ENCODE data around the gene MGST1.
"Not testable (repeated sequence)": the region's sequence is repeated elsewhere in the genome, so short reads cannot be mapped to it uniquely, and the experiment has no call there.

Gene MGST1

GRCh38 chr12:16382652-16383312, 35.3 kb downstream of the MGST1 start:
- not testable (repeated sequence) for H3K9me3 ChIP-seq (ENCODE audit: control insufficient read depth in 1 of 2, low read length in 2 of 2); H3K27ac ChIP-seq (ENCODE audit: low read depth, low read length); H3K4me1 ChIP-seq (ENCODE audit: control insufficient read depth in 1 of 2, insufficient read depth in 2 of 2, low read length in 2 of 2); H3K36me3 ChIP-seq (ENCODE audit: control insufficient read depth in 1 of 2, insufficient read depth in 2 of 2, low read length in 2 of 2); H3K9ac ChIP-seq (ENCODE audit: low read depth in 1 of 2, low read length in 2 of 2); H3K27me3 ChIP-seq (ENCODE audit: control insufficient read depth in 1 of 2, insufficient read depth in 2 of 2, low read length in 2 of 2)
- peak overlapping the region in 1 of 2 donors; percentile 58 for H3K4me3 ChIP-seq (ENCODE audit: low read depth in 1 of 2, low read length in 2 of 2)

DNA sequence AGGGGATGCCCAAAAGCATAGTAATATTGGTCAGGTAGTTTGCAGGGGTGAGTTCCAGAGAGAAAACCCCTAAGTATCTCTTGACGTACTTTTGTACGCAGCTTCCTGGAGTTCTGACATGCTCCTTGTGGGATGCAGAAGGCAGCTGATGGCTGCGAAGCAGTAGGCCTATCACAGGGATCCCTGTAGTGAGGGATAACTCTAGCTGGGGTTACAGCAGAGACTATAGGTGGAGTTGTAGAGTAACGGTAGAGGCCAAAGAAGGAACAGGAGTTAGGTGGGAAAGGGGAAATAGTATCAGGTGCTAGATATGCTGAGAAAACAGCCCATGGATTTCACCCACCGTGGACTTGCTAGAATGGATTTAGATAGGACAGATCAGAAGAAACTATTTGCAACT, 37.3 kb downstream of the MGST1 start:
- Histone ChIP-seq H3K27me3 (ENCODE audit: control insufficient read depth in 1 of 2, insufficient read depth in 2 of 2, low read length in 2 of 2) (no peaks in the 10 kb centered on the region), H3K27ac (ENCODE audit: low read depth, low read length) (no peak overlapping the region), H3K9ac (ENCODE audit: low read depth in 1 of 2, low read length in 2 of 2) (no peak overlapping the region), H3K36me3 (ENCODE audit: control insufficient read depth in 1 of 2, insufficient read depth in 2 of 2, low read length in 2 of 2) (no peaks in the 10 kb centered on the region), H3K4me1 (ENCODE audit: control insufficient read depth in 1 of 2, insufficient read depth in 2 of 2, low read length in 2 of 2) (no peaks in the 10 kb centered on the region), H3K4me3 (ENCODE audit: low read depth in 1 of 2, low read length in 2 of 2) (no peak overlapping the region), H3K9me3 (ENCODE audit: control insufficient read depth in 1 of 2, low read length in 2 of 2) (no peaks in the 10 kb centered on the region)

GRCh38 chr12:16385782-16386646, 38.6 kb downstream of the MGST1 start:
- no peak overlapping the region for H3K4me3 ChIP-seq (ENCODE audit: low read depth in 1 of 2, low read length in 2 of 2)
- H3K9ac ChIP-seq (ENCODE audit: low read depth in 1 of 2, low read length in 2 of 2): no peak overlapping the region
- H3K36me3 ChIP-seq (ENCODE audit: control insufficient read depth in 1 of 2, insufficient read depth in 2 of 2, low read length in 2 of 2): no peaks in the 10 kb centered on the region

GRCh38 chr12:16387919-16388318, 40.5 kb downstream of the MGST1 start:
- Histone ChIP-seq H3K27me3 (ENCODE audit: control insufficient read depth in 1 of 2, insufficient read depth in 2 of 2, low read length in 2 of 2) (no peaks in the 10 kb centered on the region), H3K4me3 (ENCODE audit: low read depth in 1 of 2, low read length in 2 of 2) (no peak overlapping the region), H3K4me1 (ENCODE audit: control insufficient read depth in 1 of 2, insufficient read depth in 2 of 2, low read length in 2 of 2) (no peaks in the 10 kb centered on the region), H3K27ac (ENCODE audit: low read depth, low read length) (no peak overlapping the region), H3K9me3 (ENCODE audit: control insufficient read depth in 1 of 2, low read length in 2 of 2) (peaks cover 0 to under 1% of the 10 kb centered on the region in 2 donors), H3K36me3 (ENCODE audit: control insufficient read depth in 1 of 2, insufficient read depth in 2 of 2, low read length in 2 of 2) (no peaks in the 10 kb centered on the region), H3K9ac (ENCODE audit: low read depth in 1 of 2, low read length in 2 of 2) (no peak overlapping the region)

More at GRCh38 chr12:16385782-16386646, 38.6 kb downstream of the MGST1 start:
- Histone ChIP-seq H3K9me3 (ENCODE audit: control insufficient read depth in 1 of 2, low read length in 2 of 2) (no peaks in the 10 kb centered on the region), H3K4me1 (ENCODE audit: control insufficient read depth in 1 of 2, insufficient read depth in 2 of 2, low read length in 2 of 2) (no peaks in the 10 kb centered on the region), H3K27me3 (ENCODE audit: control insufficient read depth in 1 of 2, insufficient read depth in 2 of 2, low read length in 2 of 2) (no peaks in the 10 kb centered on the region), H3K27ac (ENCODE audit: low read depth, low read length) (no peak overlapping the region)

DNA sequence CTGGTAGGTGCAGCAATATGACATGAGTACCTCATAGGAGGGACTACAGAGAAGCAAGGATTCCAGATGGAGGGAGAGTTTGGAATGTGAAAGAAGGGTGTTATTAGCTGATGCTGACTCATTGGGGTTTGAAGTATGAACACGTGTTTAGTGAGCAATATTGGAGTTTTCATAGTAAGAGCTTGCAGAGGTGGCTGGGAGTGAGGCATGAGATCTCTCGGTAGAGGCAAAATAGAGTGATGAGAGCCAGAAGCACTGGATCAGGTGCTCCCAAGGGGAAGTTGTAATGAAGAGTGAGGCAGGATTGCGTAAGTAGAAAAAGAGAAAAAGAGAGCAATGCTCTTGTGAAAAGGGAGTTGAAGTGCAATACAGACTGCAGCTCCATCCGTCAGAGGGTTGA, 42.1 kb downstream of the MGST1 start:
- Histone ChIP-seq H3K9me3 (ENCODE audit: control insufficient read depth in 1 of 2, low read length in 2 of 2) (peaks cover 3 to 7% of the 10 kb centered on the region in 2 donors), H3K4me1 (ENCODE audit: control insufficient read depth in 1 of 2, insufficient read depth in 2 of 2, low read length in 2 of 2) (no peaks in the 10 kb centered on the region), H3K9ac (ENCODE audit: low read depth in 1 of 2, low read length in 2 of 2) (no peak overlapping the region), H3K27ac (ENCODE audit: low read depth, low read length) (no peak overlapping the region), H3K36me3 (ENCODE audit: control insufficient read depth in 1 of 2, insufficient read depth in 2 of 2, low read length in 2 of 2) (no peaks in the 10 kb centered on the region), H3K27me3 (ENCODE audit: control insufficient read depth in 1 of 2, insufficient read depth in 2 of 2, low read length in 2 of 2) (no peaks in the 10 kb centered on the region), H3K4me3 (ENCODE audit: low read depth in 1 of 2, low read length in 2 of 2) (no peak overlapping the region)

- Histone ChIP-seq H3K27me3 (ENCODE audit: control insufficient read depth in 1 of 2, insufficient read depth in 2 of 2, low read length in 2 of 2) (no peaks in the 10 kb centered on the region), H3K9me3 (ENCODE audit: control insufficient read depth in 1 of 2, low read length in 2 of 2) (peaks cover 3 to 7% of the 10 kb centered on the region in 2 donors), H3K9ac (ENCODE audit: low read depth in 1 of 2, low read length in 2 of 2) (no peak overlapping the region), H3K4me1 (ENCODE audit: control insufficient read depth in 1 of 2, insufficient read depth in 2 of 2, low read length in 2 of 2) (no peaks in the 10 kb centered on the region), H3K36me3 (ENCODE audit: control insufficient read depth in 1 of 2, insufficient read depth in 2 of 2, low read length in 2 of 2) (no peaks in the 10 kb centered on the region), H3K4me3 (ENCODE audit: low read depth in 1 of 2, low read length in 2 of 2) (no peak overlapping the region), H3K27ac (ENCODE audit: low read depth, low read length) (no peak overlapping the region)
These were observed 45.5 kb downstream of the MGST1 start for GRCh38 chr12:16392846-16393535.

DNA sequence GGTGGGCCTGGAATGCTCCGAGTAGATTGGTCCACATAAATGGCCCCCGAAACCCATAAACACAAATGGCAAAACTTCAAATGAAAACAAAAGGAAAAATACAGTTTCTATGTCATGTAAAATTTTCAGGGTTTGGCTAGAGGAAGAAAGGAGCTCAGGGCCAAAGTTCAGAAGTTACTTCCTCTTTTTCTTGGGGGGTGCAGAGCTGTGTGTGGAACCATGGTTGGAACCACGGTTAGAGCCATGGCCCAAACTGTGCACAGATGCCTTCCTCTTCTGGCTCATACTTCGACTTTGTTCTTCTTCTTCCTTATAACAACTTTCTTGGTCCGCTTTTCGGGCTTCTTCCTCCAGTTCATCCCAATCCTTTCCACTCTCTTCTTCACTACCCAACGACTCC, 51.7 kb downstream of the MGST1 start:
- peaks cover 0 to under 1% of the 10 kb centered on the region in 2 donors for H3K9me3 ChIP-seq (ENCODE audit: control insufficient read depth in 1 of 2, low read length in 2 of 2)
- H3K36me3 ChIP-seq (ENCODE audit: control insufficient read depth in 1 of 2, insufficient read depth in 2 of 2, low read length in 2 of 2): no peaks in the 10 kb centered on the region
- no peak overlapping the region for H3K27ac ChIP-seq (ENCODE audit: low read depth, low read length)
- H3K9ac ChIP-seq (ENCODE audit: low read depth in 1 of 2, low read length in 2 of 2): no peak overlapping the region
- no peaks in the 10 kb centered on the region for H3K4me1 ChIP-seq (ENCODE audit: control insufficient read depth in 1 of 2, insufficient read depth in 2 of 2, low read length in 2 of 2)
- no peak overlapping the region for H3K4me3 ChIP-seq (ENCODE audit: low read depth in 1 of 2, low read length in 2 of 2)
- no peaks in the 10 kb centered on the region for H3K27me3 ChIP-seq (ENCODE audit: control insufficient read depth in 1 of 2, insufficient read depth in 2 of 2, low read length in 2 of 2)

GRCh38 chr12:16401835-16402234, 54.4 kb downstream of the MGST1 start:
- not testable (repeated sequence) for H3K4me3 ChIP-seq (ENCODE audit: low read depth in 1 of 2, low read length in 2 of 2); H3K9ac ChIP-seq (ENCODE audit: low read depth in 1 of 2, low read length in 2 of 2); H3K36me3 ChIP-seq (ENCODE audit: control insufficient read depth in 1 of 2, insufficient read depth in 2 of 2, low read length in 2 of 2); H3K9me3 ChIP-seq (ENCODE audit: control insufficient read depth in 1 of 2, low read length in 2 of 2); H3K27me3 ChIP-seq (ENCODE audit: control insufficient read depth in 1 of 2, insufficient read depth in 2 of 2, low read length in 2 of 2); H3K4me1 ChIP-seq (ENCODE audit: control insufficient read depth in 1 of 2, insufficient read depth in 2 of 2, low read length in 2 of 2); H3K27ac ChIP-seq (ENCODE audit: low read depth, low read length)

- Histone ChIP-seq H3K36me3 (ENCODE audit: control insufficient read depth in 1 of 2, insufficient read depth in 2 of 2, low read length in 2 of 2) (no peaks in the 10 kb centered on the region), H3K4me3 (ENCODE audit: low read depth in 1 of 2, low read length in 2 of 2) (no peak overlapping the region), H3K4me1 (ENCODE audit: control insufficient read depth in 1 of 2, insufficient read depth in 2 of 2, low read length in 2 of 2) (no peaks in the 10 kb centered on the region), H3K27me3 (ENCODE audit: control insufficient read depth in 1 of 2, insufficient read depth in 2 of 2, low read length in 2 of 2) (no peaks in the 10 kb centered on the region), H3K9ac (ENCODE audit: low read depth in 1 of 2, low read length in 2 of 2) (no peak overlapping the region), H3K9me3 (ENCODE audit: control insufficient read depth in 1 of 2, low read length in 2 of 2) (peaks cover 2 to 6% of the 10 kb centered on the region in 2 donors), H3K27ac (ENCODE audit: low read depth, low read length) (no peak overlapping the region)
These were observed 59.9 kb downstream of the MGST1 start for GRCh38 chr12:16407346-16407745.

Data from duodenal mucosa (tissue), 2 donors.